ENCODE measurements around the gene IMMP2L. TPM values are rescaled to one million over a fixed set of nuclear protein-coding genes. Genes with fewer than 3 reads are reported as not detected.

Gene IMMP2L
- total and polyA plus RNA-seq, 2 of the 8 experiments (the other 6 are each of a cell fraction or from before 2014, with no cell fraction given), result 2.3 to 10.1 TPM

DNA sequence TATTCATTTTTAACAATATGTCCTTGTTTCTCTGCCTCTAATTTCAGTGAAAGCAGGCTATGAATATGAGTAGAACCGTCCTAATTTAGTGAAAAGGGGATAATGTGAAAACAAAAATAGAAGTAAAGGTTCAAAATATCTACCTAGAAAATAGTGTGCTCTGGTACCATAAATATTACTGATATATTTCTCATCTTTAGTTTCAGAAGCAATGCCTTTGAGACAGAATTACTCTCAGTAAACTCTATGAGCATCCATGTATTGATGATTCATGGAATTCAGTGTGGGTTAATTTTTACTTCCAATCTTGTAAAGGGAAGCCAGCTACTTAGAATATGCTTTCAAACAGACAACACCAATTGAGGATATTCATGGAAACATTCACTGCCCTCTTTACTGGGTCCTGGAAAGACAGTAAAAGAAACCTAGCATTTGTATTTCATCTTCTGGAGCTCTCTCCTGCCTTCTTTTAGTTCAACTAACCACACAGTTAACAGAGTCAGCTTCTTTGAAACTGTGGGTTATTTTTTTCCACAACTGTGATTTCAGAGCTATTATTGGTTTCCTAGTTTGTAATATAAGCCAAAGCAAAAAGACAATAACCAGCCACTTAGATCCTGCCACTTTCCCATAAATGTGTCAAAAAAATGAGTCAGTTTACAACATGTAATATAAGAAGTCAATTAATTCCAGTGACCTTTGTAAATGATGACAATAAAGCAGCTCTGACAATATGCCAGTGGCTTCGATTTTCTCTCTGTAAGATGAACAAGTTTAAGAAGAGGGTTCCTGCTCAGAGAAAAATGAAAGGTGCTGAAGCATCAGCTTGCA, 469.7 kb downstream of the IMMP2L start (continued):
- TF ChIP-seq CEBPB (IDR thresholded peaks at IDR 0.05; ENCODE audit: low read depth, low read length), result no peak
- no peak for TF ChIP-seq FOSL1 (IDR thresholded peaks at IDR 0.05; ENCODE audit: insufficient read depth, low read depth, low read length)
- TF ChIP-seq, protein P1, sequence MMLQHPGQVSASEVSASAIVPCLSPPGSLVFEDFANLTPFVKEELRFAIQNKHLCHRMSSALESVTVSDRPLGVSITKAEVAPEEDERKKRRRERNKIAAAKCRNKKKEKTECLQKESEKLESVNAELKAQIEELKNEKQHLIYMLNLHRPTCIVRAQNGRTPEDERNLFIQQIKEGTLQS (IDR thresholded peaks at IDR 0.05; ENCODE audit: insufficient read depth, low read depth, low read length), result no peak

Measured in H1 (cell line).